Ishikawa (cell line): Measurements from ENCODE around the gene CISH.

Source experiments
- CEBPB ChIP-seq: IDR thresholded peaks from 2 replicates; pipeline ENCODE4 v1.6.1; 2012
- EP300 ChIP-seq: IDR thresholded peaks from 2 replicates; pipeline ENCODE4 v1.6.1; 2012; ENCODE audit warnings: borderline replicate concordance
- NFIC ChIP-seq: IDR thresholded peaks from 2 replicates; pipeline ENCODE4 v1.6.1; 2012
- RAD21 ChIP-seq: IDR thresholded peaks from 2 replicates; pipeline ENCODE4 v1.6.1; 2012; ENCODE audit warnings: low read depth
- TAF1 ChIP-seq: IDR thresholded peaks from 2 replicates; pipeline ENCODE4 v1.6.1; 2012; ENCODE audit warnings: low read depth, mild to moderate bottlenecking
- TCF12 ChIP-seq: IDR thresholded peaks from 2 replicates; pipeline ENCODE4 v1.6.1; 2012; ENCODE audit warnings: low read depth
- USF1 ChIP-seq: IDR thresholded peaks from 2 replicates; pipeline ENCODE4 v1.6.1; 2012
- YY1 ChIP-seq: IDR thresholded peaks from 2 replicates; pipeline ENCODE4 v1.6.1; 2012; ENCODE audit warnings: low read depth
- TF ChIP-seq, protein P1 (sequence below): IDR thresholded peaks from 2 replicates; pipeline ENCODE4 v1.6.1; 2012; ENCODE audit warnings: low read depth, mild to moderate bottlenecking

- TF ChIP-seq EP300, result no peak
- TF ChIP-seq RAD21, result no peak
- TF ChIP-seq CEBPB, result no peak
- no peak for TF ChIP-seq YY1
- TF ChIP-seq TCF12, result no peak
- TF ChIP-seq USF1, result no peak
- TF ChIP-seq, protein P1, sequence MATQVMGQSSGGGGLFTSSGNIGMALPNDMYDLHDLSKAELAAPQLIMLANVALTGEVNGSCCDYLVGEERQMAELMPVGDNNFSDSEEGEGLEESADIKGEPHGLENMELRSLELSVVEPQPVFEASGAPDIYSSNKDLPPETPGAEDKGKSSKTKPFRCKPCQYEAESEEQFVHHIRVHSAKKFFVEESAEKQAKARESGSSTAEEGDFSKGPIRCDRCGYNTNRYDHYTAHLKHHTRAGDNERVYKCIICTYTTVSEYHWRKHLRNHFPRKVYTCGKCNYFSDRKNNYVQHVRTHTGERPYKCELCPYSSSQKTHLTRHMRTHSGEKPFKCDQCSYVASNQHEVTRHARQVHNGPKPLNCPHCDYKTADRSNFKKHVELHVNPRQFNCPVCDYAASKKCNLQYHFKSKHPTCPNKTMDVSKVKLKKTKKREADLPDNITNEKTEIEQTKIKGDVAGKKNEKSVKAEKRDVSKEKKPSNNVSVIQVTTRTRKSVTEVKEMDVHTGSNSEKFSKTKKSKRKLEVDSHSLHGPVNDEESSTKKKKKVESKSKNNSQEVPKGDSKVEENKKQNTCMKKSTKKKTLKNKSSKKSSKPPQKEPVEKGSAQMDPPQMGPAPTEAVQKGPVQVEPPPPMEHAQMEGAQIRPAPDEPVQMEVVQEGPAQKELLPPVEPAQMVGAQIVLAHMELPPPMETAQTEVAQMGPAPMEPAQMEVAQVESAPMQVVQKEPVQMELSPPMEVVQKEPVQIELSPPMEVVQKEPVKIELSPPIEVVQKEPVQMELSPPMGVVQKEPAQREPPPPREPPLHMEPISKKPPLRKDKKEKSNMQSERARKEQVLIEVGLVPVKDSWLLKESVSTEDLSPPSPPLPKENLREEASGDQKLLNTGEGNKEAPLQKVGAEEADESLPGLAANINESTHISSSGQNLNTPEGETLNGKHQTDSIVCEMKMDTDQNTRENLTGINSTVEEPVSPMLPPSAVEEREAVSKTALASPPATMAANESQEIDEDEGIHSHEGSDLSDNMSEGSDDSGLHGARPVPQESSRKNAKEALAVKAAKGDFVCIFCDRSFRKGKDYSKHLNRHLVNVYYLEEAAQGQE, result no peak
- TF ChIP-seq TAF1, result no peak; the same call in 1 of the 2 replicates
- no peak for TF ChIP-seq NFIC
Measured at GRCh38 chr3:50567386-50568167, 44.0 kb downstream of the CISH start, which contains the start of gene C3orf18.
